Bronchial smooth muscle cell (primary cell): ENCODE data around the gene TIMM29. TPM values are rescaled to one million over a fixed set of nuclear protein-coding genes. Genes with fewer than 3 reads are reported as not detected.

Experiments used
- total RNA-seq: library from RNA; depleted of rRNA; stranded (reverse); fragments of >200 nt; gene quantifications from 2 replicates; pipeline ENCODE4 v1.2.1, GENCODE V29; 2014

Gene TIMM29
- total RNA-seq = 22.4 and 27.1 TPM in 2 replicates

GRCh38 chr19:10928563-10929401, at the start of gene TIMM29, which contains the start of gene YIPF2:
TIMM29 (plus strand) TSS chr19:10928811; CDS start chr19:10928823, 12 bp downstream.
YIPF2 (minus strand) TSS chr19:10928639; CDS start chr19:10928410, 229 bp downstream.

GRCh38 chr19:10960314-10961072, 31.9 kb downstream of the TIMM29 start, which contains the start of gene SMARCA4:
SMARCA4 (plus strand) TSS chr19:10961030; CDS start chr19:10984152, 23,122 bp downstream.

Other genes starting within 250 kb of the TIMM29 start
- gene QTRT1, start 227.4 kb upstream of the TIMM29 start, total RNA-seq = 32.8 and 47.1 TPM in 2 replicates
- gene DNM2, start 210.7 kb upstream of the TIMM29 start, total RNA-seq = 73.2 and 76.1 TPM in 2 replicates
- gene TMED1, start 92.6 kb upstream of the TIMM29 start, total RNA-seq = 43.0 and 50.6 TPM in 2 replicates
- gene C19orf38, start 80.4 kb upstream of the TIMM29 start, total RNA-seq = 1.2 and 1.3 TPM in 2 replicates
- 21.7 and 22.7 TPM in 2 replicates for gene CARM1, start 57.3 kb upstream of the TIMM29 start, total RNA-seq
- 90.0 and 94.7 TPM in 2 replicates for gene YIPF2, start 172 bp upstream of the TIMM29 start, total RNA-seq
- 41.5 and 53.0 TPM in 2 replicates for gene SMARCA4, start 32.2 kb downstream of the TIMM29 start, total RNA-seq
- gene LDLR, start 160.7 kb downstream of the TIMM29 start, total RNA-seq = 113 and 174 TPM in 2 replicates
- gene SPC24, start 227.0 kb downstream of the TIMM29 start, total RNA-seq = 14.3 and 26.3 TPM in 2 replicates